GM21390 (cell line): ENCODE results near the gene CCM2.
"Not testable (repeated sequence)": the region's sequence is repeated elsewhere in the genome, so short reads cannot be mapped to it uniquely, and the experiment has no call there.

Experiments used
- ATAC-seq: cut with Tn5 transposase; IDR thresholded peaks from one replicate; pipeline ENCODE4 v1.9.1; 2021; ENCODE audit not compliant: unreplicated experiment

CCM2 gene

DNA sequence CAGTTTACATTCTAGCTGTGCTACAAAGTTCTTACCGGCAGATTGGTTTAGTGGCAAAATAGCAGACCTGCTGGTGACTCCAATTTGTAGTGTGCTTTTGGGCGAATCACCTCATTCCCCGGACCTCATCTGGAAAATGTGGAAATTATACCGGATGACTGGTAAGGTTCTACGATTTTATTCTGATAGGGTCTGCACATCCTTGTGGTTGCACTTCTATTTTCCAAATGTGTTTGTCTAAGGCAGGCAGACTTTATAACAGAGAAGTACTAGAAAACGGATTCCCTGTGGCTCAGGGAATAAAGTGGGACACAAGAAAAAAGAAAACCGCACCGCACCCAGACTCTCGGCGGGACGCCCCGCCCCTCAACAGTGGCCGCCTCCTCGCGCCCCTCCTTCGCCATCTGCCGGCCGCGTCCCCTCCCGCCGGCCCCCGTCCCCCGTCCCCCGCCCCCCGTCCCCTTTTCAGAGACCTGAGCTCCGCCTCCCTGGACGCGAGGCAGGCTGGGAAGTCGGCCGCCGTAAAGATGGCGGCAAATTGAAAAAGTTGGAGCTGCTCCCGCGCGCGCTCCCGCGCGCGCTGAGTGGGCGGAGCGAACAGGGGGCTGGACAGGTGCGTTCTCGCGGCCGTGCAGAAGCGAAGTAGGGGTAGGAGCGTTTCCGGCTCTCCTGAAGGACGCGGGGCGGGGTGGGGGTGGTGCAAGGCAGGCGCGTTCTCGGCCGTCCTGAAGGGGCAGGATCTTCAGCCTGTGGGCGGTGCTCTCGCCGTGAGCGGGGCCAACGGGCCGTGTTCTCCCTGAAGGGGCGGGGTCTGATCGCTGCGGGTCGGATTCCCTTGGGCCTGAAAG lies 532 bp upstream of the CCM2 start:
- ATAC-seq, result peak; percentile 62

DNA sequence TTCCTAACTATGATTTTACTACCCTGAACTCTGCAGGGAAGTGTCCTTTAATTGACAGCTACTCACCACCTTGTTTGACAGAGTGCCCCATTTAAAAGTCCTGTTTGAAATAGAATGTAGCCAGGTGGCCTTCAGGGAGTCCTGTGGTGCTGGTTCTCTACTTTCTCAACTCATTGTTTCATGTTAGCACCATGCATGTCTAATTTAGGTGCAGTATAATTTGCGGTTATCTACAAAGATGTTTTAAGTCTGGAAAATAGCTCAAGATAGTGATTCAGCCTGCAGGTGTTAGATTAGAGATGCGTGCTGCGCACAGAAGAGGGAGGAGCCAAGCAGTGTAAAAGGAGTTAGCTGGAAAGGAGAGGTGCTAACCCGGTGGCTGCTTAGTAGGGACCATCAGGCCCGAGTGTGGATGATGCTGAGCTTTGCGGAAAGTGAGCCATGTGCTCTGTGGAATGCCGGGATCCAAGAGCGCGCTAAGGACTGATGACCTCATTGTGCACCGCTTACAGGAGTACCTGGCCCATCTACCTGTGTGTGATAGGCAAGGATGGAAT lies 1.2 kb downstream of the CCM2 start:
- peak; percentile 36 for ATAC-seq

GRCh38 chr7:45001826-45002225 lies 1.8 kb downstream of the CCM2 start:
- ATAC-seq, result no peak

- ATAC-seq, result no peak
Observed at GRCh38 chr7:45003789-45004188, 3.8 kb downstream of the CCM2 start.

- no peak for ATAC-seq
Observed at GRCh38 chr7:45007106-45007505, 7.1 kb downstream of the CCM2 start.

GRCh38 chr7:45007571-45008328 lies 7.7 kb downstream of the CCM2 start:
- peak; percentile 56 for ATAC-seq

GRCh38 chr7:45013465-45013967 lies 13.5 kb downstream of the CCM2 start:
- no peak for ATAC-seq

- ATAC-seq, result no peak
Observed at GRCh38 chr7:45015313-45015712, 15.3 kb downstream of the CCM2 start.

- ATAC-seq, result no peak
Observed at GRCh38 chr7:45017253-45017652, 17.3 kb downstream of the CCM2 start.

- ATAC-seq, result no peak
Observed at GRCh38 chr7:45020915-45021314, 20.9 kb downstream of the CCM2 start.

DNA sequence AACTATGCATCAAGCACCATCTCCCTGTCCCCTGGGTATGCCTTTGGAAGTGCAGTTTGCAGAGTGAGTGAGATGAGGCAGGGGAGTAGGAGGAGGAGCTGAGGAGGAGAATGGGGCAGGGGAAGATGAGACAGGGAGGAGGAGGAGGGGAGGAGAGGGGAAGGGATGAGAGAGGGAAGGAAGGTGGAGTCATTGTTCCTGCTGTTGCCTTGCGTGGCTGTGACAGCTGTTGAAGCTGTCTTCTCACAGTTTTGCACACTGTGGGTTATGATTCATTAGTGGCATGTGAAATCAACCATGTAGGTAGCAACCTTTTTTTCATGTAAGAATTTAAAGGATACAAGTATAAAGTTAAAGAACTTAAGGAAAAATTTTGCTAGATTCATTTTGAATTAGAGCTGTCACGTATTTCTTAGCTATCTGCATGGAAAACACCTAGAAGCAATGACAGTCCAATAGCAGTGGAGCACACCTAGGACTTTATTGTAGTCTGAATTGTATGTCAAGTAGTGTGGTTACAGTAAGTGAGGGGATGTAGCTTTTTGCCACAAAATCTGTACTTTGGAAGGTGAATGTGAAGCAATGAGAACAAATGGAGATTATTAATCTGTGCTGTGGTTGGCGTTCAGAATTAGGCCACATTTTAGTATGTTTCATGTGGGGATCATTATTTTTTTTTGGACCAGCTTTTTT lies 21.7 kb downstream of the CCM2 start:
- ATAC-seq, result peak; percentile 59

DNA sequence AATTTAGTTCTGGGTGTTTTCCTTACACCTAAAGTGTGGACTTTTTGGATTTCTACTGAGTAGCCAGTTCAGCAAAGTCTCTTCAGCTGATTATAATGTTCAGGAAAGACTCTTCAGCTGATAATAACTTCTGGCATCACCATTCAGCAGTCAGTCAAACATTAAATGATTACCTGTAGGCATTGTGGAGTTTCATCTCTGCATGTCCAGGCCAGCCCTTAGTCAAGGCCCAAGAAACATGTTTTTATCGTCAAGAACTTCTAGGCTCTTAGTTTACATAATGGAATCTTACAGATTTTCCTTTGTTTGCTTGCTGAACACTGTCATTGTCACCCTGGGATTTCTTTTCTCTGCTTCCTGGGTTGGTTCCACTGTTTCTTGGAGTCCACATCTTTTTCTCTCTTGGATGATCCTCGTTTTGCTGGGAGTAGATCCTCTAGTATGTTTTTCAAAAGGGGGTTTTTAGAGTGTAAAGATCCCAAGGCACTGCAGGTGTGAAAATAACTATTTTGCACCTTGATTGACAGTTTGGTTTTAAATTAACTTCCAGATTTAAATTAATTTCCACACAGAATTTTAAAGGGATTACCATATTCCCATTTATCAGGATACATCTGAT lies 24.2 kb downstream of the CCM2 start:
- ATAC-seq, result no peak

DNA sequence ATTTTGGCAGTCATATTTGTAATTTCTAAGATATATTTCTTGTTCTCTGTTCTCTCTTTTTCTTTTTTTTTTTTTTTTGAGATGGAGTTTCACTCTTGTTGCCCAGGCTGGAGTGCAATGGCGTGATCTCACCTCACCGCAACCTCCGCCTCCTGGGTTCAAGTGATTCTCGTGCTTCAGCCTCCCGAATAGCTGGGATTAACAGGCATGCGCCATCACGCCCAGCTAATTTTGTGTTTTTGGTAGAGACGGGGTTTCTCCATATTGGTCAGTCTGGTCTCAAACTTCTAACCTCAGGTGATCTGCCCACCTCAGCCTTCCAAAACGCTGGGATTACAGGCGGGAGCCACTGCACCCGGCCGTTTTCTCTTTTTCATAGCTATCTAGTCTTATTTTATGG lies 25.5 kb downstream of the CCM2 start:
- ATAC-seq, result not testable (repeated sequence)

DNA sequence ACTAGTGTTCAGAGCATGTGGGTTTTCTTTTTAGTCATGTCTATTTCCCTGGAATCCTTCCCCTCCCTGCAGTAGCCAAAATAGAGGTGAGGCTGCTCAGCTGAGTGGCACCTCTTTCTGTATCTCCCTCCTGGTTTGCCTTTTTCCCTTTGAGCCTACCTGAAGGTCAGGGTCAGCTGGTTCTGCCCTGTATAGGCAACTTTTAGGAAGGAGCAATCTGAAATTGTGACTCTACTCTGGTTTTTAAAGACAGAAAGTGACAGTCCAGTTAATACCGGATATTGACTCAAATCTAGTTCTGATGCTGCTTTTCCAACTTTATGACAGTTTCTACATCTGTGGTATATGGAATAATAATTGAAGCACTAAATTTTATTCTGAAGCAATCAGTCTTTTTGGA lies 26.0 kb downstream of the CCM2 start:
- ATAC-seq, result no peak

GRCh38 chr7:45026984-45027773 lies 27.2 kb downstream of the CCM2 start:
- ATAC-seq, result peak; percentile 53

- peak; percentile 9 for ATAC-seq
Observed at GRCh38 chr7:45027774-45028114, 27.7 kb downstream of the CCM2 start.

DNA sequence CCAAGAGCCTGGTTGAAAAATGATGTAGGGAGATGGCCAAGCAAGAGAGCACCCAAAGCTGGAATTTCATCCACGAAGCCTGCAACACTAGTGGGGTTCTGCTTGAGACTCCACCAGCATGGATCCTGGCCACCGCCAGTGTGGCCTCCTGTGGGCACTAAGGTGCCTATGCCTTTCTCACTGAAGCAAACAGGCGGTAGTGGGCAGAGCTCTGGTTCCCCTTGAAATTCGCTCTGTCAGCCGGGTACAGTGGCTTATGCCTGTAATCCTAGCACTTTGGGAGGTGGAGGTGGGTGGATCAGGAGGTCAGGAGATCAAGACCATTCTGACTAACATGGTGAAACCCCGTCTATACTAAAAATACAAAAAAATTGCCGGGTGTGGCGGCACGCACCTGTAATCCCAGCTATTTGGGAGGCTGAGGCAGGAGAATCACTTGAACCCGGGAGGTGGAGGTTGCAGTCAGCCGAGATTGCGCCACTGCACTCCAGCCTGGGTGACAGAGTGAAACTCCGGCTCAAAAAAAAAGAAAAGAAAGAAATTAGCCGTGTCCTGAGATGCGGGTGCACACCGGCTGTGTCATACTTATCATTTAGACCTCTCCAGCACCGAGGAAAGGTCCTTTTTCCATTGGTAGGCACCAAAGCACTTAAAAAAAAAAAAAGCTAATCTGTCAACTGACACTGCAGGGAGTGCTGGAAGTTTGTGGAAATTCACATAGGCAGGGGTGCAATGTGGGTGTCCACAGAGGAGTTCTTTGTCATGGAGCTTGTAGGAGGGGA lies 28.3 kb downstream of the CCM2 start:
- no peak for ATAC-seq

DNA sequence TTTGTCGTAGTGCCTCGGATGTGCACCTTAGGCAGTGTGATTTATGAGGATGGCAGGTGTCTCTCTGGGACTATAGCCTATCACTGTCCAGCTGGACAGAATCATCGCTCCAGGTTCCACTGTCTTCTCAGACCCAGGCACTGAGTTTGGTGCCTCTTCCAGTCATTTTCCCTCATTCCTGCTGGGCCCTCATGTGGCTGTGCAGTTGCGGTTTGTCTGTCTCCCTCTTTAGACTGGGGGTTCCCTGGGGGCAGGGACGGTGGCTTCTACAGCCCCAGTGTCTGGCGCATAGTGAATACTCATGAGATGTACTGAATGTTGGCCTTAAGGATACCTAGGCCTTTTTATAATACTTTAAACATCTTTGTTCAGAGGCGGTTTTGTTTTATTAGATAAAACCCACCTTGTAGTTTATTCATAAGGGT lies 28.9 kb downstream of the CCM2 start:
- no peak for ATAC-seq

DNA sequence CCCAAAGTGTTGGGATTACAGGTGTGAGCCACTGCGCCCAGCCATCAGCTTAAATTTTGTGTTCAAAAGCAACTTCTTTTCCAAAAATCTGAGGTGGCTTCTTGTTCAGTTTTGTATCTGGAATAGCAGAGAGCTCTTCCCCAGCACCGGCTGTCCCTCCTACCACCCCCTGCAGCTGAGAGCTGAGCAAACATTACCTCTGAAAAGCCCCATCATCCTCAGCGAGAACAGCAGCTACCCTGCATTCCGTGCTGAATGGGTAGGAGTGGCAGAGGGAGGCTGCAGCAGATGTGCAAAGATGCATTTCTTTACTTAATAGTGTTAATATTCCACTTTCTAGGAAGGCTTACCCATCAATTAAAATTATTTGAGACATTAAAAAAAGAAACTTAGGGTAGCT lies 31.8 kb downstream of the CCM2 start:
- no peak for ATAC-seq
